Tibial artery (tissue), 4 donors: ENCODE results near the gene MYH7.

Experiments
- DNase-seq, 2 donors: peaks; one replicate each; pipeline ENCODE4 v3.0.0-alpha.2; 2019
- H3K27ac ChIP-seq, 2 donors: fragments of 200-600 bp; sonication (generic) in 1 of 2; 1 replicate in 1 of 2; 2 replicates in 1 of 2; pipeline ENCODE4 v1.5.1; 2018 to 2019; ENCODE audit warnings: mild to moderate bottlenecking in 1 of 2
- H3K27me3 ChIP-seq, 2 donors: fragments of 200-600 bp; sonication (generic) in 1 of 2; one replicate each; pipeline versions ENCODE4 v1.5.1 to v1.6.0; 2016 to 2019
- H3K36me3 ChIP-seq, 3 donors: fragments of 200-600 bp; sonication (generic) in 2 of 3; one replicate each; pipeline ENCODE4 v1.5.1; 2016 to 2019; ENCODE audit warnings: mild to moderate bottlenecking in 2 of 3
- H3K4me1 ChIP-seq, 4 donors: fragments of 200-600 bp; sonication (generic) in 2 of 4; 1 replicate in 3 of 4; 2 replicates in 1 of 4; pipeline ENCODE4 v1.5.1; 2016 to 2019
- H3K4me3 ChIP-seq, 2 donors: fragments of 200-600 bp; sonication (generic) in 1 of 2; 1 replicate in 1 of 2; 2 replicates in 1 of 2; pipeline ENCODE4 v1.5.1; 2018 to 2019; ENCODE audit warnings: mild to moderate bottlenecking in 2 of 2
- H3K9me3 ChIP-seq, 3 donors: fragments of 200-600 bp; sonication (generic) in 1 of 3; one replicate each; pipeline ENCODE4 v1.5.1; 2016 to 2019
- CTCF ChIP-seq, 2 experiments: fragments of 200-600 bp in 1 of 2; fragments of 450-650 bp in 1 of 2; IDR thresholded peaks; one replicate each; pipeline ENCODE4 v1.5.1; 2017 to 2019; ENCODE audit warnings: antibody characterized with exemption in 2 of 2, mild to moderate bottlenecking in 1 of 2, moderate library complexity in 1 of 2
- intact Hi-C: fragments of 100-400 bp; cut with DNase I; formaldehyde crosslinking; loops from one replicate; pipeline ENCODE4 v1.15.0; 2023; ENCODE audit warnings: low total_unique reads

Gene MYH7

GRCh38 chr14:23414906-23415820 lies 20.3 kb downstream of the MYH7 start:
- Histone ChIP-seq H3K27me3 (peaks cover 0 to 18% of the 10 kb centered on the region in 2 donors), H3K36me3 (no peaks in the 10 kb centered on the region), H3K9me3 (no peaks in the 10 kb centered on the region), H3K4me1 (no peaks in the 10 kb centered on the region), H3K4me3 (no peak overlapping the region), H3K27ac (no peak overlapping the region)
- no peak for TF ChIP-seq CTCF (IDR thresholded peaks at IDR 0.05)
- DNase-seq, result no peak
- intact Hi-C loops, result no loop called here

- no peak for TF ChIP-seq CTCF (IDR thresholded peaks at IDR 0.05)
- no peak for DNase-seq
- Histone ChIP-seq H3K27ac (no peak overlapping the region), H3K4me3 (no peak overlapping the region), H3K36me3 (no peaks in the 10 kb centered on the region), H3K4me1 (no peaks in the 10 kb centered on the region), H3K27me3 (peaks cover 0 to 19% of the 10 kb centered on the region in 2 donors), H3K9me3 (no peaks in the 10 kb centered on the region)
- intact Hi-C loops, result no loop called here
Measured at GRCh38 chr14:23414254-23414653, 21.2 kb downstream of the MYH7 start.

- intact Hi-C loops, result no loop called here
- H3K36me3 ChIP-seq, result no peaks in the 10 kb centered on the region
- no peak overlapping the region for H3K4me3 ChIP-seq
- H3K4me1 ChIP-seq, result no peaks in the 10 kb centered on the region
- no peak for DNase-seq
- H3K27me3 ChIP-seq, result peaks cover 0 to 22% of the 10 kb centered on the region in 2 donors
- TF ChIP-seq CTCF (IDR thresholded peaks at IDR 0.05), result no peak
- H3K9me3 ChIP-seq, result no peaks in the 10 kb centered on the region
- H3K27ac ChIP-seq, result no peak overlapping the region
Measured at GRCh38 chr14:23413681-23414080, 21.8 kb downstream of the MYH7 start.

- no peak for DNase-seq
- no peaks in the 10 kb centered on the region for H3K36me3 ChIP-seq
- TF ChIP-seq CTCF (IDR thresholded peaks at IDR 0.05), result no peak
- no peak overlapping the region for H3K27ac ChIP-seq
- intact Hi-C loops, result no loop called here
- no peak overlapping the region for H3K4me3 ChIP-seq
- peaks cover 0 to 34% of the 10 kb centered on the region in 2 donors for H3K27me3 ChIP-seq
- H3K9me3 ChIP-seq, result no peaks in the 10 kb centered on the region
- H3K4me1 ChIP-seq, result no peaks in the 10 kb centered on the region
Measured at GRCh38 chr14:23411563-23412525, 23.6 kb downstream of the MYH7 start.

- no peak for DNase-seq
- intact Hi-C loops, result no loop called here
- H3K27me3 ChIP-seq, result peaks cover 0 to 47% of the 10 kb centered on the region in 2 donors
- H3K4me3 ChIP-seq, result no peak overlapping the region
- no peaks in the 10 kb centered on the region for H3K9me3 ChIP-seq
- no peaks in the 10 kb centered on the region for H3K36me3 ChIP-seq
- TF ChIP-seq CTCF (IDR thresholded peaks at IDR 0.05), result no peak
- no peaks in the 10 kb centered on the region for H3K4me1 ChIP-seq
- H3K27ac ChIP-seq, result no peak overlapping the region
Measured at GRCh38 chr14:23409966-23410635, 25.4 kb downstream of the MYH7 start.
